ENCODE results near the gene CXXC5.

DNA sequence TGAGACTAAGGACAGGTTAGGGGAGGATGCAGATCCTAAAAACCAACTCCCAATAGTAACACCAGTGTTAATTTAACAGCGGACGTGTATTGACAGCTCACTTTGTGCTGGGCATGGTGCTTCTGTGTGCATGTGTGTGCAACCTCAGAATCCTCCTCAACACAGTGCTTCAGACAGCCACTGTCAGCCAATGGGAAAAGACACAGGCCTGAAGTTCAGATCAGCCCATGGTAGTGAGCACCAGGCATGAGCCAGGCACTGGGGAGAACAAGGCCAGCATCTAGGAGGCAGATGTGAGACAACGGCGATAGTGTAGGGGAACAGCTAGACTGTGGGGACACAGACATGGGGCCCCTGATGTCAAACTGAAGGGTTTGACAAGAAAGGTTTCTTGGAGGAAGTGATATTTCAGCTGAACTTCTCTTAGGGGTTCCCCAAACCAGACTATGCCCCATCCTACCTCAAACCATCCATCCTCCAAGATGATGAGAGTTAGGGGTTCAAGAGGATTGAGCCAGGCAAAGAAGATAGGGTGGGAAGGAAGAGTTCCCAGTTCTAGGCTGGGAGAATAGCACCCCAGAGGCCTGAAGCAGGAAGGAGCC lies 75.9 kb downstream of the CXXC5 start:
- TF ChIP-seq CTCF (IDR thresholded peaks at IDR 0.05) (no peak), POLR2A (IDR thresholded peaks at IDR 0.05) (no peak)

All from right lobe of liver (tissue), 4 donors.